A673 (cell line): Measurements from ENCODE around the gene NRXN3. TPM values are rescaled to one million over a fixed set of nuclear protein-coding genes. Genes with fewer than 3 reads are reported as not detected.

Experiments used
- BruUV-seq: library from RNA; stranded (reverse); fragments of 400-500 nt; replicated peaks from 2 replicates; lab custom pipeline; 2021; lab: Mats Ljungman, UMichigan
- CTCF ChIA-PET: fragments of 300-600 bp; sonication (Branson Sonifier 250); formaldehyde crosslinking; loops from one replicate; lab custom pipeline; 2022; ENCODE audit warnings: antibody characterized with exemption; lab: Charles Lee
- POLR2A ChIA-PET: fragments of 300-600 bp; sonication (Branson Sonifier 250); formaldehyde crosslinking; loops from one replicate; lab custom pipeline; 2022; ENCODE audit warnings: antibody characterized with exemption; ENCODE audit not compliant: low non-redundant PET; lab: Charles Lee
- DNase-seq: peaks from one replicate; pipeline ENCODE4 v3.0.0-alpha.2; 2015; ENCODE audit warnings: low spot score
- H3K27ac ChIP-seq: fragments of 200-600 bp; sonication (generic); 2 replicates; pipeline ENCODE4 v1.5.1; 2016; ENCODE audit warnings: mixed run types, low read depth, mild to moderate bottlenecking, mixed read lengths, antibody characterized with exemption, low read length; ENCODE audit not compliant: poor library complexity, severe bottlenecking
- H3K27me3 ChIP-seq: fragments of 200-600 bp; sonication (generic); replicated peaks from 2 replicates; pipeline ENCODE4 v1.6.1; 2017; ENCODE audit warnings: mixed run types, low read depth, mild to moderate bottlenecking, mixed read lengths, antibody characterized with exemption, low read length; ENCODE audit not compliant: insufficient read depth, poor library complexity
- H3K36me3 ChIP-seq: fragments of 200-600 bp; sonication (generic); 2 replicates; pipeline ENCODE4 v1.6.1; 2016; ENCODE audit warnings: mixed run types, mild to moderate bottlenecking, mixed read lengths, antibody characterized with exemption, low read length; ENCODE audit not compliant: insufficient read depth, poor library complexity, severe bottlenecking
- H3K4me1 ChIP-seq: fragments of 200-600 bp; sonication (generic); 2 replicates; pipeline ENCODE4 v1.6.1; 2017; ENCODE audit warnings: mixed run types, mild to moderate bottlenecking, mixed read lengths, antibody characterized with exemption, low read length; ENCODE audit not compliant: insufficient read depth, poor library complexity, severe bottlenecking
- H3K4me3 ChIP-seq: fragments of 200-600 bp; sonication (generic); 2 replicates; pipeline ENCODE4 v1.5.1; 2016; ENCODE audit warnings: low read depth, mixed run types, mild to moderate bottlenecking, mixed read lengths, low read length; ENCODE audit not compliant: poor library complexity, severe bottlenecking
- H3K9me3 ChIP-seq: fragments of 200-600 bp; sonication (generic); 2 replicates; pipeline ENCODE4 v1.6.1; 2016; ENCODE audit warnings: mixed run types, low read depth, mild to moderate bottlenecking, mixed read lengths, antibody characterized with exemption, low read length; ENCODE audit not compliant: poor library complexity, severe bottlenecking
- EZH2 ChIP-seq: fragments of 200-600 bp; sonication (generic); IDR thresholded peaks from 2 replicates; pipeline ENCODE4 v1.6.1; 2017; ENCODE audit warnings: borderline replicate concordance, low read depth, mild to moderate bottlenecking, mixed read lengths, antibody characterized with exemption, low read length; ENCODE audit not compliant: poor library complexity, severe bottlenecking
- intact Hi-C: fragments of 100-400 bp; cut with micrococcal nuclease; formaldehyde crosslinking; loops from one replicate; pipeline ENCODE4 v1.10.0; 2022; ENCODE audit not compliant: unreplicated experiment
- total RNA-seq: library from RNA; stranded (reverse); gene quantifications from 2 replicates; pipeline ENCODE4 v1.2.3, GENCODE V29; 2021
- TF ChIP-seq, protein P1 (sequence below): fragments of 300-800, 200-600 bp; sonication (generic); conservative IDR thresholded peaks from 2 replicates; pipeline ENCODE4 v1.5.1; 2017; ENCODE audit warnings: low read depth, mild to moderate bottlenecking, antibody characterized with exemption, low read length, moderate library complexity, mixed read lengths

Gene NRXN3
- total RNA-seq, 1 experiment from 2014 or later, result 0.21 TPM

GRCh38 chr14:79841433-79841832 is 1671.3 kb downstream of the NRXN3 start:
- H3K4me1 ChIP-seq, result peaks cover 15% of the 10 kb centered on the region
- no peak for DNase-seq
- H3K36me3 ChIP-seq, result no peaks in the 10 kb centered on the region
- POLR2A ChIA-PET, result no interaction called here
- no peak overlapping the region for H3K27ac ChIP-seq
- no peaks in the 10 kb centered on the region for H3K27me3 ChIP-seq
- CTCF ChIA-PET, result no interaction called here
- intact Hi-C loops, result no loop called here
- H3K4me3 ChIP-seq, result no peak overlapping the region
- H3K9me3 ChIP-seq, result no peaks in the 10 kb centered on the region
- no TSS peak for BruUV-seq
- TF ChIP-seq EZH2, result no peak

GRCh38 chr14:79842270-79842669 is 1672.1 kb downstream of the NRXN3 start:
- H3K4me3 ChIP-seq, result no peak overlapping the region
- no peaks in the 10 kb centered on the region for H3K36me3 ChIP-seq
- intact Hi-C loops, result no loop called here
- TF ChIP-seq EZH2, result no peak
- TF ChIP-seq, protein P1, sequence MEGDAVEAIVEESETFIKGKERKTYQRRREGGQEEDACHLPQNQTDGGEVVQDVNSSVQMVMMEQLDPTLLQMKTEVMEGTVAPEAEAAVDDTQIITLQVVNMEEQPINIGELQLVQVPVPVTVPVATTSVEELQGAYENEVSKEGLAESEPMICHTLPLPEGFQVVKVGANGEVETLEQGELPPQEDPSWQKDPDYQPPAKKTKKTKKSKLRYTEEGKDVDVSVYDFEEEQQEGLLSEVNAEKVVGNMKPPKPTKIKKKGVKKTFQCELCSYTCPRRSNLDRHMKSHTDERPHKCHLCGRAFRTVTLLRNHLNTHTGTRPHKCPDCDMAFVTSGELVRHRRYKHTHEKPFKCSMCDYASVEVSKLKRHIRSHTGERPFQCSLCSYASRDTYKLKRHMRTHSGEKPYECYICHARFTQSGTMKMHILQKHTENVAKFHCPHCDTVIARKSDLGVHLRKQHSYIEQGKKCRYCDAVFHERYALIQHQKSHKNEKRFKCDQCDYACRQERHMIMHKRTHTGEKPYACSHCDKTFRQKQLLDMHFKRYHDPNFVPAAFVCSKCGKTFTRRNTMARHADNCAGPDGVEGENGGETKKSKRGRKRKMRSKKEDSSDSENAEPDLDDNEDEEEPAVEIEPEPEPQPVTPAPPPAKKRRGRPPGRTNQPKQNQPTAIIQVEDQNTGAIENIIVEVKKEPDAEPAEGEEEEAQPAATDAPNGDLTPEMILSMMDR, result no peak
- POLR2A ChIA-PET, result no interaction called here
- CTCF ChIA-PET, result no interaction called here
- H3K4me1 ChIP-seq, result peaks cover 15% of the 10 kb centered on the region
- no TSS peak for BruUV-seq
- H3K9me3 ChIP-seq, result no peaks in the 10 kb centered on the region
- H3K27ac ChIP-seq, result no peak overlapping the region
- H3K27me3 ChIP-seq, result no peaks in the 10 kb centered on the region
- DNase-seq, result no peak

DNA sequence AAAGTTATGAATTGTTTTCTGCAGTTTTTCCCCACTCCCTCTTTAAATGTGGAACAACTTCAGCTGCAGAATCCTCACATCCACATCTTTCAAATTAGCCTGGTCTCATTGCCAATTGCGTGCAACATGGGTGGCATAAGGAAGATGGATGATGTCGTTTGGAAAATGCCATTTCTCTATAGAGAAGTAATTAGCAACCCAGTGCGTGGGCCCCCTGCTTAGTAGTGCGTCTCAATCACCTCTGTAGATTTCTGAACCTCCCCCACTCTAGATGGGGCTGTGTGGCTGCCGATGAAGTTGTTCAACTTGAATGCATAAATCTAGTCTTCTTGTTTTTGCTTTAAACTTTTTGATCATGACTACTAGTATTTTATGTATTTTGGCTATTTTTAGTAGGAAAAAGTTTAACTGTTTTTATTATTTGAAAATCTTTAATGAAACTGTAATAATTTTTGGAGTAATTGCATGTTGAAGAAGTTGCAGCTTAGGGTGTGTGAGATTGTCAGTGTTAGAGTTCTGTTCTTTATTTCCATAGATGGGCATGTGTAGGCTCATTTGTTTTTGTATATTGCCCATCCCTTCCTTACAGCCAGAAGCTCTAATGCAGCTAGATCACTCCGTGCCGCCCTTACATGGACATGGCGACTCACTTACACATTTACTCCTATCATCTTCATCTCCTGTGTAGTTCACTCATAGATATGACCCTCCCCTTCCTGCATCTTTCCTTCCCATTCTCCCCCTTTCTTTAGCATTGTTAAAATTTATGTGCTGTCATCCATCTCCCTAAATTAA is 1683.0 kb downstream of the NRXN3 start:
- no TSS peak for BruUV-seq
- Histone ChIP-seq H3K27ac (no peak overlapping the region), H3K9me3 (no peaks in the 10 kb centered on the region), H3K27me3 (peaks cover 4% of the 10 kb centered on the region), H3K36me3 (no peaks in the 10 kb centered on the region), H3K4me3 (no peak overlapping the region), H3K4me1 (peaks cover 40% of the 10 kb centered on the region)
- DNase-seq, result no peak
- intact Hi-C loops, result no loop called here
- CTCF ChIA-PET, result no interaction called here
- POLR2A ChIA-PET, result no interaction called here
- TF ChIP-seq EZH2, result no peak
- TF ChIP-seq, protein P1, result no peak
